Ectodermal cell (in vitro differentiated cells): Measurements from ENCODE around the gene DCTD.

Experiments
- H3K27ac ChIP-seq: 2 replicates; pipeline ENCODE4 v1.7.0; 2013; ENCODE audit warnings: mild to moderate bottlenecking, low read depth, low read length; ENCODE audit not compliant: insufficient read depth, poor library complexity, severe bottlenecking
- H3K27me3 ChIP-seq: 2 replicates; pipeline ENCODE4 v1.7.0; 2013; ENCODE audit warnings: mild to moderate bottlenecking, low read length; ENCODE audit not compliant: insufficient read depth, control insufficient read depth, poor library complexity, severe bottlenecking
- H3K36me3 ChIP-seq: one replicate; pipeline ENCODE4 v1.7.0; 2013; ENCODE audit warnings: low read length; ENCODE audit not compliant: control insufficient read depth, insufficient read depth
- H3K4me1 ChIP-seq: one replicate; pipeline ENCODE4 v1.7.0; 2013; ENCODE audit warnings: low read length; ENCODE audit not compliant: control insufficient read depth, insufficient read depth
- H3K4me3 ChIP-seq: 2 replicates; pipeline ENCODE4 v1.7.0; 2013; ENCODE audit warnings: low read depth, low read length, control low read depth; ENCODE audit not compliant: insufficient read depth
- H3K9me3 ChIP-seq: 2 replicates; pipeline ENCODE4 v1.7.0; 2013; ENCODE audit warnings: mild to moderate bottlenecking, low read length, moderate library complexity; ENCODE audit not compliant: control insufficient read depth
- WGBS, 2 experiments: methylation state at CpG; one replicate each; pipeline ENCODE4 v1.1.7; 2013; ENCODE audit warnings: missing lambda C conversion rate in 2 of 2; 5-methylcytosine and 5-hydroxymethylcytosine counted together

Gene DCTD

GRCh38 chr4:182862141-182862875 lies 54.9 kb downstream of the DCTD start:
- no peak overlapping the region for H3K4me3 ChIP-seq
- 84 to 86% methylated on average over 17 of the region's 17 CpGs for WGBS, 2 experiments
- H3K9me3 ChIP-seq = no peaks in the 10 kb centered on the region
- H3K27ac ChIP-seq = no peak overlapping the region
- no peaks in the 10 kb centered on the region for H3K27me3 ChIP-seq
- peaks cover 4% of the 10 kb centered on the region for H3K4me1 ChIP-seq
- H3K36me3 ChIP-seq = no peaks in the 10 kb centered on the region

GRCh38 chr4:182861346-182861745 lies 55.8 kb downstream of the DCTD start:
- Histone ChIP-seq H3K9me3 (no peaks in the 10 kb centered on the region), H3K27ac (no peak overlapping the region), H3K4me3 (no peak overlapping the region), H3K4me1 (peaks cover 4% of the 10 kb centered on the region), H3K36me3 (no peaks in the 10 kb centered on the region), H3K27me3 (no peaks in the 10 kb centered on the region)
- 83% methylated on average over 10 of the region's 10 CpGs for WGBS, 2 experiments

DNA sequence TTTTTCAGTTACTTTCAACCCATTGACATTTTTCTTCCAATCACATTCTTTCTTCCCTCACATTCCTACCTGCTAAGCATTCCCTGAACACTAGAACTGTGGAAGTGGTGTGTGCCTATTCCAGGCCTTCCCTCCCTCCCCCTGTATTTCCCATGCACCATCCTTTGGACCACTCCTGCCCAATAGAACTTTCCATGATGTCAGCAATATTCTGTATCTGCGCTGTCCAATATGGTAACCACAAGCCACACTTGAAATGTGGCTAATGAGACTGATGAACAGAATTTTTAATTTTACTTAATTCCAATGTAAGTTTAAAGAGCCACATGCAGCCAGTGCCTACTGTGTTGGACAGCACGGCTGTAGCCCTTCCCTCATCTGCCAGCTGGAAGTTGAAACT lies 57.5 kb downstream of the DCTD start:
- Histone ChIP-seq H3K4me3 (no peak overlapping the region), H3K4me1 (peaks cover 4% of the 10 kb centered on the region), H3K27ac (no peak overlapping the region), H3K36me3 (no peaks in the 10 kb centered on the region), H3K27me3 (no peaks in the 10 kb centered on the region), H3K9me3 (no peaks in the 10 kb centered on the region)
- WGBS, 2 experiments = 92 to 97% methylated on average over 2 of the region's 2 CpGs

DNA sequence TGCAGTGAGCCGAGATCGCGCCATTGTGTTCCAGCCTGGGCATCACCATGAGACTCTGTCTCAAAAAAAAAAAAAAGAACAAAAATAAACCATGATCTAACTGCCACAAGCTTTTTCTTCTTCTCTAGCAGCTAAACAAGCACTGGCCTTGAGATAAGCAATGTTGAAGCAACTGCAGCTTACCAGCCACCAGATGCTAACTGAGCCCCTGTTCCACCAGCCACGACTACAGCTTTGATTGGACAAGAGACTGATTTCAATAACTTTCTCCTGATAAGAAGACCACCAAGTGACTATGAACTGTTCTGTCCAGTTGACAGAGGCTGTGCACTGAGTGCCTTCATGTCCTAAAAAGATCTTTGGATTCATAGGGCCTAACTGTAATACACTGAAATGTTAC lies 58.5 kb downstream of the DCTD start:
- no peaks in the 10 kb centered on the region for H3K9me3 ChIP-seq
- 89 to 99% methylated on average over 4 of the region's 4 CpGs for WGBS, 2 experiments

DNA sequence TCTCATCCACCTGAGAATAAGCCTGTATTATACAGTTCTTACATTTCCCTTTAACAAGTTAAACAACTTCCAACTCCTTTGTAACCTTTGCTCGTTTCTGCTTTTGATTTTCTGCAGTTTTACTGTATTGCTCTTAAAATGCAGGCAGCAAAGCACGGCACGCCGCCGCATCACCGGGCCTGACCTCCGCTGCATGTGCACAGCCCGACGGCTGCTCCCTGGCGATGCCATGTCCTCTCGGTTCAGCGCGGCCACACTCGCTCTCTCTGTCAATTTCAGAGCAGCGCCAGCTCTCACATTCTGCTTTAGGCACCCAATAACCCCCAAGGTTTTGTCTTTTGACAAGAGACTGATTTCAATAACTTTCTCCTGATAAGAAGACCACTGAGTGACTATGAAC lies 60.3 kb downstream of the DCTD start:
- Histone ChIP-seq H3K27ac (no peak overlapping the region), H3K4me3 (no peak overlapping the region), H3K27me3 (no peaks in the 10 kb centered on the region), H3K9me3 (no peaks in the 10 kb centered on the region), H3K36me3 (no peaks in the 10 kb centered on the region), H3K4me1 (no peaks in the 10 kb centered on the region)
- 92 to 95% methylated on average over 15 of the region's 15 CpGs for WGBS, 2 experiments

More for the DNA sequence above, 58.5 kb downstream of the DCTD start:
- Histone ChIP-seq H3K4me1 (peaks cover 4% of the 10 kb centered on the region), H3K36me3 (no peaks in the 10 kb centered on the region), H3K4me3 (no peak overlapping the region), H3K27ac (no peak overlapping the region), H3K27me3 (no peaks in the 10 kb centered on the region)

DNA sequence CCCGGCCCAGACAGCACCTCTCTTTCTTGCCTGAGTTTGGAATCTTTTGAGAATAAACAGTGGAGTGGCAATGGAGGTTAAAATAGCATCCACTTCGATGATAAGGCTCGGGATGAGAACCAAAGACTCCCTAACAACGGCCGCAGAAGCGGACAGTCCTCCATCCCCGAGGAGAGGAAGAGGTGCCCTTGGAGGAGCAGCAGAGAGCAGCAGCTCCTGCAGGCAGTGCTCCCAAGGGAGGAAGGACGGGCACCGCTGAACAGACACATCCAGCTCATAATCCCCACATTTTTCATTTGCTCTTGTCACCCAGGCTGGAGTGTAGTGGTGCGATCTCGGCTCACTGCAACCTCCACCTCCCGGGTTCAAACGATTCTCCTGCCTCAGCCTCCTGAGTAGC lies 61.3 kb downstream of the DCTD start:
- H3K4me1 ChIP-seq = no peaks in the 10 kb centered on the region
- no peaks in the 10 kb centered on the region for H3K36me3 ChIP-seq
- no peak overlapping the region for H3K4me3 ChIP-seq
- H3K9me3 ChIP-seq = no peaks in the 10 kb centered on the region
- no peak overlapping the region for H3K27ac ChIP-seq
- WGBS, 2 experiments = 91 to 93% methylated on average over 13 of the region's 13 CpGs
- no peaks in the 10 kb centered on the region for H3K27me3 ChIP-seq

DNA sequence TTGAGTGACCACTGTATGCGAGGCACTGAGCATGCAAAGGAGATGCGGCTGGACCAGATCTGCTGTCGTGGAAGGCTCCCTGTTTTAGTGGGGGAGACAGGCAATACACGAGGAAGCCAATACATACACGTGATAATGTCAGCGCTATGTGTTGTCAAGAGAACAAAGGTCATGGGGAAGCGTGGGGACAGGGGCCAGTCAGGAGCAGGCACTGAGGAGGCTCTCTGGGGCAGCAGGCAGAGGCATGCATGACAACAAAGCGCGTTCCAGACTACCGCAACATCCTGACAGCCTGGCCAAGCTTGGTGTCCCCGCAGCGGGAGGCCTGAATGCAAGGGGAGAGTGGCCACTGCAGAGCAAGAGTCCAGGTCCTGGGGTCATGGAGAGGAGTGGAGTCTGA lies 61.9 kb downstream of the DCTD start:
- Histone ChIP-seq H3K27me3 (no peaks in the 10 kb centered on the region), H3K4me1 (no peaks in the 10 kb centered on the region), H3K27ac (no peak overlapping the region), H3K4me3 (no peak overlapping the region), H3K36me3 (no peaks in the 10 kb centered on the region), H3K9me3 (no peaks in the 10 kb centered on the region)
- WGBS, 2 experiments = 94% methylated on average over 12 of the region's 12 CpGs

DNA sequence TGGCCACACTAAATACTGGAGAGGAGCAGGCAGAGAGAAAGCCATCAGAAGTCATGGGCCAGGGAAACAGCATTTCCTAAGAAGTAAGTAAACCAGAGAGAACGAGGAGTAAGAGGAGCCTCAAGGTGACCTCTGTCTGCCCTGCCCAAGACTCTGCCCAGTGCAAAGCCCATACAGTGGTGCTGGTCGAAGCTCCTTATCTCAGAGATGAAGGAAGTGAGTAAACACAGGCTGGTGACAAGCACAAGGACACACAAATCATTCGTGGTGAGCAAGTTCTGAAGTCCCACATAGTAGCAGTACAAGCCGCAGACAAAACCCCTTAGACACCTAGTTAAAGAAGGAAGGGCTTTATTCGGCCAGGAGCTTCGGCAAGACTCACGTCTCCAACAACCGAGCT lies 62.7 kb downstream of the DCTD start:
- Histone ChIP-seq H3K27ac (no peak overlapping the region), H3K27me3 (no peaks in the 10 kb centered on the region), H3K4me1 (no peaks in the 10 kb centered on the region), H3K4me3 (no peak overlapping the region), H3K36me3 (no peaks in the 10 kb centered on the region), H3K9me3 (no peaks in the 10 kb centered on the region)
- WGBS, 2 experiments = 93 to 97% methylated on average over 8 of the region's 8 CpGs

- Histone ChIP-seq H3K4me1 (no peaks in the 10 kb centered on the region), H3K27me3 (no peaks in the 10 kb centered on the region), H3K4me3 (no peak overlapping the region), H3K27ac (no peak overlapping the region), H3K9me3 (no peaks in the 10 kb centered on the region), H3K36me3 (no peaks in the 10 kb centered on the region)
- whole genome bisulfite sequencing, 2 experiments = 85% methylated on average over 15 of the region's 15 CpGs
These were observed 63.4 kb downstream of the DCTD start for GRCh38 chr4:182853731-182854330.

DNA sequence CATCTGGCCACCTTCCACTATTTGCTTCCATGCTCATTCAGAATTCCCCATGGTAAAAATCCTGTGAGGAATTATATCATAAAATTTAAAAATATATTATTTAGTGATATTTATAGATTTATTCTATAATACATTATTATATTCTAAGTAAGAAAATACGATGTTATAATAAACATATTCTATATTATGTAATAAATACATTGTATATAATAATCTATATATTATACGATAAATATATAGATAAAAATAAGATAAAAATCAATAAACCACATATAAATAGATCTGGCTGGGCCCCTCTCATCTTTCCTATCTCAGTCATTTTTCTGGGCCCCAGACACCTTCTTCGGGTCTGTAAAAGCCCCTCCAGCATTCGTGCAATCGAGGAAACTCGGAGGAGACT lies 68.5 kb downstream of the DCTD start:
- WGBS, 2 experiments = 93 to 96% methylated on average over 4 of the region's 6 CpGs
- H3K4me3 ChIP-seq = no peak overlapping the region
- no peaks in the 10 kb centered on the region for H3K9me3 ChIP-seq
- H3K4me1 ChIP-seq = peaks cover 4% of the 10 kb centered on the region
- H3K27ac ChIP-seq = no peak overlapping the region
- H3K36me3 ChIP-seq = no peaks in the 10 kb centered on the region
- H3K27me3 ChIP-seq = no peaks in the 10 kb centered on the region
